Prostate gland (tissue), 2 donors: ENCODE data around the gene ADGRD1. TPM values are rescaled to one million over a fixed set of nuclear protein-coding genes. Genes with fewer than 3 reads are reported as not detected.

ENCODE experiments used
- DNase-seq: peaks from one replicate; pipeline ENCODE4 v3.0.0-alpha.2; 2019; ENCODE audit warnings: low spot score
- H3K27ac ChIP-seq, 2 donors: fragments of 200-600 bp; sonication (generic); 2 replicates each; pipeline ENCODE4 v1.5.1; 2017 to 2019
- H3K27me3 ChIP-seq: fragments of 200-600 bp; sonication (generic); replicated peaks from 2 replicates; pipeline ENCODE4 v1.5.1; 2019; ENCODE audit not compliant: insufficient read depth
- H3K36me3 ChIP-seq, 2 donors: fragments of 200-600 bp; sonication (generic); 1 replicate in 1 of 2; 2 replicates in 1 of 2; pipeline versions ENCODE4 v1.5.1 to v1.8.1; 2017 to 2019
- H3K4me1 ChIP-seq: fragments of 200-600 bp; sonication (generic); replicated peaks from 2 replicates; pipeline ENCODE4 v1.5.1; 2019
- H3K4me3 ChIP-seq, 2 donors: fragments of 200-600 bp; sonication (generic); 2 replicates each; pipeline ENCODE4 v1.5.1; 2017 to 2019
- H3K9me3 ChIP-seq: fragments of 200-600 bp; sonication (generic); 2 replicates; pipeline ENCODE4 v1.5.1; 2017
- POLR2A ChIP-seq: fragments of 450-650 bp; IDR thresholded peaks from one replicate; pipeline ENCODE4 v1.6.1; 2016; ENCODE audit warnings: antibody characterized with exemption, mild to moderate bottlenecking
- POLR2AphosphoS5 ChIP-seq: sonication (generic); formaldehyde crosslinking; IDR thresholded peaks from one replicate; pipeline ENCODE4 v1.6.1; 2017; ENCODE audit warnings: antibody characterized with exemption
- WGBS: methylation state at CpG from one replicate; pipeline ENCODE4 v1.1.5; 2018; 5-methylcytosine and 5-hydroxymethylcytosine counted together
- intact Hi-C: fragments of 100-400 bp; cut with DNase I; formaldehyde crosslinking; loops from one replicate; pipeline ENCODE4 v1.14.2; 2022
- total RNA-seq, 2 donors: library from RNA; depleted of rRNA; stranded (reverse); fragments of >200 nt; gene quantifications; one replicate each; pipeline ENCODE4 v1.1.0, GENCODE V29; 2016
- TF ChIP-seq, protein P1 (sequence below), 4 experiments: fragments of 200-600 bp in 2 of 4; fragments of 450-650 bp in 2 of 4; sonication (generic) in 2 of 4; IDR thresholded peaks; 1 replicate in 3 of 4; 2 replicates in 1 of 4; pipeline ENCODE4 v1.5.1; 2016 to 2019; ENCODE audit warnings: antibody characterized with exemption in 4 of 4, mild to moderate bottlenecking in 2 of 4, moderate library complexity in 2 of 4

ADGRD1 gene
- total RNA-seq, 2 donors from 2014 or later, result 4.3 to 20.9 TPM

DNA sequence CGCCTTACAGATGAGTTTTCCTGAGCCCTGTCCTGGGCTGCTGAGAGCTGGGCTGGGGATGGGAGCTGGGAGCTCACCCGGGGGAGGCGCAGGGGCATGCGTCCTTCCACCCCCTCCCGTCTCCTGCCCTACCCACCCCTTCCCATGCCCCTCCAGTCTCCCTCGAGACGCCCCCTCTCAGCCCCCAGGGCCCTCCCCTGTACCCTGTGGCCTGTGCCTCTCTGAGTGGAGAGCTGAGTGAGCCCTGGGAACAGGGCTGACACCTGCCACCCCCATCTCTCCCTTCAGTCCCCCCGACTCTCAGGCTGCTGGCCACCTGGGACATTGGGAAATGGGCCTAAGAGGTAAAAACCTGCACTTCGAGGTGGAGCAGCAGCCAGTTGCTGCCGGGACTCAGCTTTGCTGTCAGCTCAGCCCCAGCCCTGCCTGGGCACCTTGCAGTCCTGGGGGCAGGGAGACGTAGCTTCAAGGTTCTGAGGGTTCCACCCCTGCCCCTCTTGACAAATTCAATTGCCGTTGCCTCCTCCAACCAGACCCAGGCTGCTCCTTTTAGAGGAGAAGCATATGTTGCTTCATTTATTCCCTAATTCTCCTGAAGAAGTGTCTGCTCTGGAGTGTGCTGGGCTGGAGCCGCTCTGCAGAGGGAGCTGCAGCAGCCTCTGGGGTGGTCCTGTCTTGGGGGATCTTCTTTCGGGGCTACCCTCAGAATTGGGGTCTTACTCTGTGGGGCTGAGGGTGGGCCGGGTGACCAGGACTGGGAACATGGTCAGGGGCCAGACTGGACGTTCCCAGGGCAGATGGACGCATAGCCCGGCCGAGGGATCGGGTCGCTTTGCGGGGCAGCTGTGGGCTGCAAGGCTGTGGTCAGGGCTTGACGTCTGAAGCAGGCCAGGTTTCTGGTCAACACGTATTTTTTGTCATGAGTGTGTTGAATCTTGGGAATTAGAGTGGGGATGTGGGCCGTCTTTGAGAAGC, 141.4 kb downstream of the ADGRD1 start:
- intact Hi-C loops, result no loop called here
- 89% methylated on average over 24 of the region's 25 CpGs for WGBS
- H3K4me1 ChIP-seq, result no peaks in the 10 kb centered on the region
- H3K9me3 ChIP-seq, result no peaks in the 10 kb centered on the region
- TF ChIP-seq POLR2AphosphoS5, result no peak
- no peak for TF ChIP-seq POLR2A
- TF ChIP-seq, protein P1, sequence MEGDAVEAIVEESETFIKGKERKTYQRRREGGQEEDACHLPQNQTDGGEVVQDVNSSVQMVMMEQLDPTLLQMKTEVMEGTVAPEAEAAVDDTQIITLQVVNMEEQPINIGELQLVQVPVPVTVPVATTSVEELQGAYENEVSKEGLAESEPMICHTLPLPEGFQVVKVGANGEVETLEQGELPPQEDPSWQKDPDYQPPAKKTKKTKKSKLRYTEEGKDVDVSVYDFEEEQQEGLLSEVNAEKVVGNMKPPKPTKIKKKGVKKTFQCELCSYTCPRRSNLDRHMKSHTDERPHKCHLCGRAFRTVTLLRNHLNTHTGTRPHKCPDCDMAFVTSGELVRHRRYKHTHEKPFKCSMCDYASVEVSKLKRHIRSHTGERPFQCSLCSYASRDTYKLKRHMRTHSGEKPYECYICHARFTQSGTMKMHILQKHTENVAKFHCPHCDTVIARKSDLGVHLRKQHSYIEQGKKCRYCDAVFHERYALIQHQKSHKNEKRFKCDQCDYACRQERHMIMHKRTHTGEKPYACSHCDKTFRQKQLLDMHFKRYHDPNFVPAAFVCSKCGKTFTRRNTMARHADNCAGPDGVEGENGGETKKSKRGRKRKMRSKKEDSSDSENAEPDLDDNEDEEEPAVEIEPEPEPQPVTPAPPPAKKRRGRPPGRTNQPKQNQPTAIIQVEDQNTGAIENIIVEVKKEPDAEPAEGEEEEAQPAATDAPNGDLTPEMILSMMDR (IDR thresholded peaks at IDR 0.05), result no peak
- no peak overlapping the region for H3K27ac ChIP-seq
- H3K27me3 ChIP-seq, result no peaks in the 10 kb centered on the region
- no peak overlapping the region for H3K4me3 ChIP-seq
- H3K36me3 ChIP-seq, result no peaks in the 10 kb centered on the region
- no peak for DNase-seq

DNA sequence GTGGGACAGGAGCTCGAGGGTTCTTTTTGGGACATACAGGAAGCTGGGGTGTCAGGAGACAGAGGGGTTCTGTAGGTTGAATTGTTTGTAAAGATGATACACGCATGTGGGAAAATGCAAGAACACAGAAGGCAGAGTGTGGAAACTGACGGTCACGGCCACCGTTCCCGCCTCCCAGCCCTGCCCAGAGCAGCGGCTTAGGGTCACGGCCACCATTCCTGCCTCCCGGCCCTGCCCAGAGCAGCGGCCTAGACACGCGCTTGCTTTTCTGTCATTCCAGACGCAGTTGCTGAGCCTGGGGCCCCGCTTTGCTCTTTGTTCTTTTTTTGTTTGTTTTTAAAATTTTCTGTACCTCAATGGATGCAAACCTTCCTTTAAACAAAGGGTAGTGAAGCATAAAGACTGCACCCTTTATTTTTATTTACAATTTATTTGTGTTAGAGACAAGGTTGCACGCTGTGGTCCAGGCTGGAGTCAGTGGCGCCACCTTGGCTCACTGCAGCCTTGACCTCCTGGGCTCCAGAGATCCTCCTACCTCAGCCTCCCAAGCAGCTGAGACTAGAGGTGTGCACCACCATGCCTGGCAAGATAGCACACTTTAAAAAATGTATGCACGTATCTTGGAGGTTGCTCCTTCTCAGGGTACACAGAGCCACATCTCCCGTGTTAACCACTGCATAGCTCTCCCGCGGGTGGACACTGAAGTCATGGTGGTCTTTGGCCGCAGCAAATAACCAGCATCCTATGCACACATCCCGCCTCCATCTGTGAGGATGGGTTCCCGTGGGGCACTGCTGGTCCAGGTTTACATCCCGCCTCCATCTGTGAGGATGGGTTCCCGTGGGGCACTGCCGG, 142.3 kb downstream of the ADGRD1 start:
- Histone ChIP-seq H3K4me3 (no peak overlapping the region), H3K27ac (no peak overlapping the region), H3K27me3 (no peaks in the 10 kb centered on the region), H3K4me1 (no peaks in the 10 kb centered on the region), H3K9me3 (no peaks in the 10 kb centered on the region), H3K36me3 (no peaks in the 10 kb centered on the region)
- no peak for TF ChIP-seq POLR2AphosphoS5
- TF ChIP-seq, protein P1 (IDR thresholded peaks at IDR 0.05), result no peak
- no peak for TF ChIP-seq POLR2A
- intact Hi-C loops, result no loop called here
- 71% methylated on average over 26 of the region's 26 CpGs for WGBS
- DNase-seq, result no peak

DNA sequence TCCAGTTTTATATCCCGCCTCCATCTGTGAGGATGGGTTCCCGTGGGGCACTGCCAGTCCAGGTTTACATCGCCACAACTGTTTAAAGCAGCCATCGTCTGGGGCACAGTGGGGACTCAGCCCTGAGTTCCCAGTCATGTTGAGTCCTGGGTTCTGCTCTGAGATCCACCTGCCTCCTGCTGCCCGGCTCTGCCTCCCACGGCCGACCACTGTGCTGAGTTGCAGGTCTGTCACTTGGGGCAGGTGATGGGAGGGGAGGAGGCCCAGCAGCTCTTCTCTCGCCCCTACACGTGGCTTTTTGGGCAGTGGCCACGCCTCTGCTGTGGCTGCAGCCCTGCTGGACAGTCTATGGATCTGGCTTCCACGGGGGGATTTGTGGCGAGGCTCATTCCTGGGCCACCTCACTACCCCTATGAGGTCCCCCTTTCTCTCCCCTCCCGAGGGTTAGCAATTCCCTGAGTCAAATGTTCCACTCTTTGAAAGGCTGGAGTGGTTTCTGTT, 143.0 kb downstream of the ADGRD1 start:
- Histone ChIP-seq H3K9me3 (no peaks in the 10 kb centered on the region), H3K27me3 (no peaks in the 10 kb centered on the region), H3K27ac (no peak overlapping the region), H3K4me1 (no peaks in the 10 kb centered on the region), H3K4me3 (no peak overlapping the region), H3K36me3 (no peaks in the 10 kb centered on the region)
- WGBS, result 68% methylated on average over 13 of the region's 13 CpGs
- intact Hi-C loops, result no loop called here
- no peak for TF ChIP-seq POLR2AphosphoS5
- TF ChIP-seq, protein P1 (IDR thresholded peaks at IDR 0.05), result no peak
- TF ChIP-seq POLR2A, result no peak
- no peak for DNase-seq

DNA sequence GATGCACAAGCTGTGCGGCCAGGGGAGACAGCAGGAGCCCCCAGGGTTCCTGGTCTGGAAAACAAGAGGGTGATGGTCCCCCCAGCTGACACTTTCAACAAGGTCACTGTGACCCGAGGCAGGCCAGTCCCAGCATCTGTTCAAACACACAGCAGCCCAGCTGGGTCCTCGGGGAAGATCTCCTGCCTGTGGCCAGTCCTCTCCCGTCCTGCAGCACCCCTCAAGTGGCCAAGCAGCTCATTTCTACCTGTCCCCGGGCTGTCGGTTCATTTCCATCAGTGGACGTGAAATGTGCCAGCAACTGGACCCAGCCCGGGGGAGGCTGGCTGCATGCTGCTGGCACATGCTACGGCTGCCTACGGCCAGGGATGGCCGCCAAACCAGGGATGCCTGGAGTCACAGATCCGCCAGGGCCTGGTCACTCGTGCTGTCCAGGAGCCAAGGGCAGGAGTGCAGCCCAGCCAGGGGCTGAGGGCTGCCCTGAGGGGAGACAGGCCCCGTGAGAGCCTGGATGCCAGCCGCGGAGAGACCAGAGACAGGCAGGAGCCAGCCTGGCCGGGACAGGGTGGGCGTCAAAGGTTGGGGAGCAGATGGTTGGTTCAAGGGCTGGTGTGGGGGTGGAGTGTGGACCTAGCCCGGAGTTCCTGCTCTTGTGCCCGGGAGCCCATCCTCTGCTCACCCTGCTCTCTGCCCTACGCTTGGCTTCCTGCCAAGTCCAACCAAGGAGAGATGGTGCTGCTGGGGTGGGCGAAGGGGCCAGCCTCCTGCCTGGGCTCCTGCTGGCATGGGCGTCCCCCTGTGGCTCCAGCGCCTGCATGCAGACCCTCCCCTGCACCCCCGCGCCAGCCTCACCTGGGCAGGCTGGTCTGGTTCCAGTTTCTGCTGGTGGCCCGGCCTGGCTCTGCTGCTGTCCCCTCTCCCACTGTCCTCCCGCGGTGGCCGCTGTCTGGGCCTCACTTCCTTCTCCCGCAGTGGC, 143.8 kb downstream of the ADGRD1 start:
- Histone ChIP-seq H3K27ac (no peak overlapping the region), H3K27me3 (no peaks in the 10 kb centered on the region), H3K36me3 (no peaks in the 10 kb centered on the region), H3K9me3 (no peaks in the 10 kb centered on the region), H3K4me3 (no peak overlapping the region), H3K4me1 (no peaks in the 10 kb centered on the region)
- DNase-seq, result no peak
- 53% methylated on average over 31 of the region's 31 CpGs for WGBS
- intact Hi-C loops, result no loop called here
- TF ChIP-seq, protein P1 (IDR thresholded peaks at IDR 0.05), result no peak
